GM21786 (cell line): Measurements from ENCODE around the gene DNLZ.

Source experiments
- ATAC-seq: cut with Tn5 transposase; IDR thresholded peaks from one replicate; pipeline ENCODE4 v1.9.1; 2021; ENCODE audit not compliant: unreplicated experiment

The DNLZ gene

GRCh38 chr9:136333486-136333885 lies 30.1 kb downstream of the DNLZ start:
- no peak for ATAC-seq

DNA sequence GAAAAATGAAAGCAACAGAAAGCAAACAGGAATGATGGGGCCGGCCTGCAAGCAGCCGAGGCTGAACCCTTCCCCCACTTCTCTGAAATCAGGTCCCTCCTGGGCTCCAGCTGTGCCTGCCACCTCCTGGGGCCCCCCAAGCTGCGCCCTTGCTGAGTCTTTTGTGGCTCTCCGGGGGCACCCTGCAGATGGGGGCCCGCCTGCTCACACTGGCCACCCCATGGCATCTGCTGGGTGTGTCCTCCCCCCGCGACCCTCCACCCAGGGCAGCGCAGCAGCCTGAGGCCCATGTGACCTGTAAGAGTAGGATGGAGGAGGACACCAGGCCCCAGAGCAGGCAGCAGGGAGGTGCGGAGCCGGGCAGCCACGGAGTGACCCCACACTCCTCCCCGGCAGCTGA lies 30.5 kb downstream of the DNLZ start:
- no peak for ATAC-seq

- ATAC-seq = no peak
These were observed 31.0 kb downstream of the DNLZ start for GRCh38 chr9:136332482-136332983.

DNA sequence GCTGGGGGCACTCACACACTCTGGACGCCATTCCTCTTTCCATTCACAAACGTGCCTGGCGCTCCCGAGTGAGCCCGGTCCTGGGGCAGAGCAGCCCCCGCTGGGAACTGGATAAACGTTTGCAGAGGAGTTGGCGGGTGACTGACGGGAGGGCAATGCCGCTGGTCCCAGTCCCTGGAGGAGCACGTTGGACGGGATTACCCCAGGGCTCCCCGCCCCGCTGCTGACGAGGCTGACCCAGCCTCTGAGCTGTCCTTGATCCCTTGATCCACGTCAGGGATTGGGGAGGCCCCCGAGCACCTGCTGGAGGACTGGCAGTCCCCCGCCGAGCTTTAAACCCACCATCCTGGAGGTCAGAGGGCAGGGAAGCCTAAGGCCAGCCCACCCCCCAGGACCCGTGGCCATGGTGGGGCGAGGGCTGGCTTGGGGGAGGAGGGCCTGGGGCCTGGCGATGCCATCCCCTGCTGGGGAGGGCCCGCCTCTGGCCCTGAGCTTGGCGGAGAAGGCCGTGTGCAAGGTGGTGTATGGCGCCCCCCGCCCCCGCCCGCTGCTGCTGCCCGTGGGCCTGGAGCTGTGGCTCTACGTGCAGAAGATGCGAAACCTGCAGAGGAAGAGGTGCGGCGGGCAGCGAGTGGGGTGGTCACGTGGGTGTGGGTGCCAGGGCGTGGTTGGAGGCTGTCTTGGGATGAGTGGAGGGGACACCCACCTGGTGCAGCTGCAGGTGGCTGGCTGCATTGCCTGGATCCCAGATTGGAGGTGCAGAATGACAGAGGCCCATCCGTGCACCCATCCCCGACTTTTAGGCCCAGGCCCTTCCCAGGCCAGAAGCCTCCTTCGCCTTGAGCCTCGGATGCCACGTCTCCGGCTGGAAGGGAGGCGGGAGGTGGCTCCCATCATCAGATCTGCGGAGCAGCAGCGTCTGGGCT lies 31.7 kb downstream of the DNLZ start:
- no peak for ATAC-seq

DNA sequence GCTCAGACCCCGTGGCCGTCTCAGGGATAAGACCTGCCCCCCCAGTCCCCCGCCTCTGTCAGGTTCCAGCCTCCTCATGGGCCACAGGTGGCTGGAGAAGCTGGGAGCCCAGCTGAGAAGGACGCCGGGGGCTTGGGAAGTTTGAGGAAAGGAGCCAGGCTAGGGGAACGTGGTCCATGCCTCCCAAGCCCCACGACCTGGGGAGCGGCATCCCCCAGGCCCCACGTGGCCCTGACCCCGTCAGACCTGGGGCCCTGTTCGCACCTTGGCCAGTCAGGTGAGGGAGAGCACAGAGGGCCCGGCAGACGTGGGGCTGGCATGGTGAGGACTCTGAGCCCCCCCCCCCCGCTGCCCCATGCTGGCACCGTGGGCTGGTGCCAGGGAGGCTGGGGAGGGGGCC lies 32.5 kb downstream of the DNLZ start:
- no peak for ATAC-seq

DNA sequence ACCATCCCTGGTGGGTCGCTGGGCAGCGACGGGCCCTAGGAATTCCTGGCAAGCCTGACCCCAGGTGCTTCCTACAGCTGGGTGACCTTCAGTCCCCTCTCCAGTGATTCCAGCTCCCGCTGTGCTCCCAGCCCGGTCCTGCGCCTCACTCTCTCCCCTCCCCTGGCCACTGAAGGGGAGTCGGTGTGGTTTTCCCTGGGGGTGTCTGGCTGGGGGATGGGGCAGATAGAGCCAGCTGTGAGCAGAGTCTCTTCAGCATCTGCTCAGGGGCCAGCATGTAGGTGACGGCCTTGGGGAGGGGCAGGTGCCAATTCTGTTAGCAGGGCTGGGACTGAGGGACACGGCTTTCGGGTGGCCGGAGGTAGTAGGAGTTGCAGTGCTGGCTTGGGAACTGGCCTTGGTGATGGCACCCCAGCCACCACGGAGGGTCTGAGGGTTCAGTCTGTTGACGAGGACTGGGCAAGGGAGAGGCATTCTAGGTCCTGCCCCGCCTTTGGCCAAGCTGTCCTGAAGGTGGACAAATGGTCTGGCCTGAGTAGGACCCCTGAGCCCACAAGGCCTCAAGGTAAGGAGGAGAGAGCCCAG lies 33.0 kb downstream of the DNLZ start:
- no peak for ATAC-seq

GRCh38 chr9:136329636-136330405 lies 33.7 kb downstream of the DNLZ start:
- no peak for ATAC-seq

GRCh38 chr9:136329211-136329627 lies 34.3 kb downstream of the DNLZ start:
- no peak for ATAC-seq

- no peak for ATAC-seq
These were observed 34.9 kb downstream of the DNLZ start for GRCh38 chr9:136328622-136329041.

- no peak for ATAC-seq
These were observed 35.4 kb downstream of the DNLZ start for GRCh38 chr9:136328011-136328621.

GRCh38 chr9:136327304-136327974 lies 36.1 kb downstream of the DNLZ start, which contains the start of gene GPSM1:
TSS of gene GPSM1 (plus strand) at chr9:136327539. CDS start at chr9:136327696, 157 bp downstream.
- ATAC-seq = no peak

DNA sequence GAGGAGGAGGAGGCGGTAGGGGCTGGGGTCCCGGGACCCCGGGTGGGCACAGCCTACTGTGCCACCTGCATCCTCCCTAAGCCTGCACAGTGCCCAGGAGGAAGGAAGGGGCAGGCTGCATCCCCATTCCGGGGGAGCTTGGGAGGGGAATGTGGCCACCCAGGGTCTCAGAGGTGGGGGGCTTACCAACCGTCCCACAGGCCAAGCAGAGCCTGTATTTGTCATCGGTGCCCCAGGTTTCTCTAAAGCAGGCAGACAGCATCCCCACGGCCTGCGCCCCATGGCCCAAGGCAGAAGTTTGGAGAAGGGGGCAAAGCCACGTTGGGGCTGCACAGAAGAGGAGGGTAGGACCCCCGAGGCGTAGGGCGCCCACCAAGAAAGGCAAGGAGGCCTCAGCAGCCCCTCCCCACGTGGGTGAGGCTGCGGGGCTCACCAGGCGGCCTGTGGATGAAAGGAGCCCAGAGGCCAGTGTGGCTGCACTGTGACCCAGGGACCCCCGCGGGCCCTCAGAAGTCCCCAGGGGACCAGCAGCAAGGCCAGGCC lies 36.7 kb downstream of the DNLZ start:
- ATAC-seq = no peak

GRCh38 chr9:136326061-136326760 lies 37.3 kb downstream of the DNLZ start:
- ATAC-seq = no peak

- ATAC-seq = no peak
These were observed 38.2 kb downstream of the DNLZ start for GRCh38 chr9:136325358-136325757.

GRCh38 chr9:136324501-136325300 lies 38.8 kb downstream of the DNLZ start:
- ATAC-seq = no peak

GRCh38 chr9:136323371-136323789 lies 40.2 kb downstream of the DNLZ start:
- no peak for ATAC-seq

GRCh38 chr9:136322756-136323330 lies 40.7 kb downstream of the DNLZ start:
- ATAC-seq = no peak

DNA sequence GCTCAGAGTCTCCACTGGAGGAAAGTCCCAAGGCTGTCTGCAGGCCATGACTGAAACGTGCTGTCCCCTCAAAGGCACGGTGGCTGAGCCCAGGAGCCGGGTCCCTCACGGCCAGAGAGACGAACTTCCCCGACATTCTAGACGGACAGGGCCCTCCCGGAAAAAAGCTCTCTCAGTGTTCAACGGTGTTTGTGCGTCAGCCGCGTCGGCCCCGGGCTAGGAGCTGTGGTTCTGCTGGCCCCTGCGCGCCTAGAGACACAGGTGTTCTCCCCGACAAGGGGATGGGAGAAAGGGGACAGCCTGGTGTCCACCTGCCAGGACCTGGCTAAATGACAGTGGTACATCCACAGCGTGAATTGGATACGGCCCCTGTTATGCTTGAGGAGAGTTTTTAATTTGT lies 42.0 kb downstream of the DNLZ start:
- no peak for ATAC-seq
